Left ventricle myocardium inferior (tissue), 1 donor: Measurements from ENCODE around the gene CDYL2. TPM values are rescaled to one million over a fixed set of nuclear protein-coding genes. Genes with fewer than 3 reads are reported as not detected.
"Not testable (repeated sequence)": the region's sequence is repeated elsewhere in the genome, so short reads cannot be mapped to it uniquely, and the experiment has no call there.

Experiments used
- DNase-seq: peaks from one replicate; pipeline ENCODE4 v3.0.0-alpha.2; 2020
- H3K27ac ChIP-seq: fragments of 200-600 bp; replicated peaks from 2 replicates; pipeline ENCODE4 v1.8.0; 2021
- H3K27me3 ChIP-seq: fragments of 200-600 bp; 2 replicates; pipeline ENCODE4 v1.8.0; 2021; ENCODE audit warnings: low read depth
- H3K36me3 ChIP-seq: fragments of 200-600 bp; 2 replicates; pipeline ENCODE4 v1.8.0; 2021
- H3K4me1 ChIP-seq: fragments of 200-600 bp; 2 replicates; pipeline ENCODE4 v1.8.0; 2021
- H3K4me3 ChIP-seq: fragments of 200-600 bp; 2 replicates; pipeline ENCODE4 v1.8.0; 2021; ENCODE audit warnings: mild to moderate bottlenecking, moderate library complexity
- H3K9me3 ChIP-seq: fragments of 200-600 bp; replicated peaks from 2 replicates; pipeline ENCODE4 v1.8.0; 2021
- CTCF ChIP-seq: fragments of 200-600 bp; IDR thresholded peaks from 2 replicates; pipeline ENCODE4 v1.8.0; 2021; ENCODE audit warnings: antibody characterized with exemption, mild to moderate bottlenecking, borderline replicate concordance
- intact Hi-C: fragments of 100-400 bp; cut with micrococcal nuclease; formaldehyde crosslinking; loops from one replicate; pipeline ENCODE4 v1.11.0; 2022
- total RNA-seq: library from RNA; stranded (reverse); fragmentation: NEBNext Ultra II Directional; extraction: Animal tissue kit (Norgen Biotek cat#: 25700); gene quantifications from one replicate; pipeline ENCODE4 v1.2.1, GENCODE V29; 2021
- donor health status: DM: no; HTN: yes; CAD: no; lungs with severe emphysema.

Gene CDYL2
- total RNA-seq, 1 donor from 2014 or later, result 3.2 TPM

DNA sequence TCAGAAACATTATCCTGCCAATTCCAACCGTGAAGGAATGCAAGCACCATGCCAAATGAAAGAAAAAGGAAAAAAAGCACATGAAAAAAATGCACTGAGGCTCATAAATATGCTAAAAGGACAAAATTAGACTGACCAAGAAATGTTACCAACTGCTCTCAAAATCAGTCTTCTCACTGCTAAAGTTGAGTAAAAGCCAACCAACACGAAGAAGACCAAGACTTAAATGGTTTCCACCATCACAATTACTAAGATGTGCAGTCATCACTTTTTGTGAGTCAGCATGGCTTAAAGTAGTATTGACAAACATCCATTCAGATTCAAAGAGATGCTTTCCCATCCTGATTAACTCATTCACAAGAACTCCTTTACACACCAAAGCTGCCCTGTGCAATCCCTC lies 16.4 kb downstream of the CDYL2 start:
- no peak overlapping the region for H3K27ac ChIP-seq
- no peaks in the 10 kb centered on the region for H3K36me3 ChIP-seq
- H3K9me3 ChIP-seq, result peaks cover 40% of the 10 kb centered on the region
- DNase-seq, result no peak
- H3K4me3 ChIP-seq, result no peak overlapping the region
- H3K4me1 ChIP-seq, result peaks cover 5% of the 10 kb centered on the region
- intact Hi-C loops, result no loop called here
- no peak for TF ChIP-seq CTCF
- H3K27me3 ChIP-seq, result no peaks in the 10 kb centered on the region

DNA sequence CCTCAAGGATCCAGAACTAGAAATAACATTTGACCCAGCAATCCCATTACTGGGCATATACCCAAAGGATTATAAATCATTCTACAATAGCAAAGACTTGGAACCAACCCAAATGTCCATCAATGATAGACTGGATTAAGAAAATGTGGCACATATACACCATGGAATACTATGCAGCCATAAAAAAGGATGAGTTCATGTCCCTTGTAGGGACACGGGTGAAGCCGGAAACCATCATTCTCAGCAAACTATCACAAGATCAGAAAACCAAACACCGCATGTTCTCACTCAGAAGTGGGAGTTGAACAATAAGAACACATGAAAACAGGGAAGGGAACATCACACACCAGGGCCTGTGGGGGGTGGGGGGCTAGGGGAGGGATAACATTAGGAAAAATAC lies 17.8 kb downstream of the CDYL2 start:
- intact Hi-C loops, H3K27ac ChIP-seq, H3K27me3 ChIP-seq, H3K36me3 ChIP-seq, H3K4me3 ChIP-seq, DNase-seq, H3K4me1 ChIP-seq: not testable (repeated sequence)
- peaks cover 44% of the 10 kb centered on the region for H3K9me3 ChIP-seq

GRCh38 chr16:80784951-80785350 lies 19.4 kb downstream of the CDYL2 start:
- TF ChIP-seq CTCF, result no peak
- Histone ChIP-seq H3K36me3 (no peaks in the 10 kb centered on the region), H3K9me3 (peaks cover 59% of the 10 kb centered on the region), H3K4me3 (no peak overlapping the region), H3K4me1 (no peaks in the 10 kb centered on the region), H3K27me3 (no peaks in the 10 kb centered on the region), H3K27ac (no peak overlapping the region)
- intact Hi-C loops, result no loop called here
- no peak for DNase-seq

GRCh38 chr16:80778703-80779102 lies 25.7 kb downstream of the CDYL2 start:
- Histone ChIP-seq H3K27ac (no peak overlapping the region), H3K36me3 (no peaks in the 10 kb centered on the region), H3K4me3 (no peak overlapping the region), H3K27me3 (no peaks in the 10 kb centered on the region), H3K4me1 (no peaks in the 10 kb centered on the region), H3K9me3 (peaks cover 47% of the 10 kb centered on the region)
- TF ChIP-seq CTCF, result no peak
- intact Hi-C loops, result no loop called here
- DNase-seq, result no peak

DNA sequence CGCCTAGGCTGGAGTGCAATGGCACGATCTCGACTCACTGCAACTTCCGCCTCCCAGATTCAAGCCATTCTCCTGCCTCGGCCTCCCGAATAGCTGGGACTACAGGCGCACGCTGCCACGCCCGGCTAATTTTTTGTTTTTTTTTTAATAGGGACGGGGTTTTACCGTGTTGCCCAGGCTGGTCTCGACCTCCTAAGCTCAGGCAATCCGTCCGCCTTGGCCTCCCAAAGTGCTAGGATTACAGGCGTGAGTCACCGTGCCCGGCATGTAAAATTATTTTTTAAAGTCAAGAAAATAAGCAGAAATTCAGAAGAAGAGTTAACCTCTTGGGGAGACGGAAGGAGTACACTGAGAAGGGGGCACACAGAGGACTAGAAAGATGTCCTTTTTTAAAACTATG lies 27.5 kb downstream of the CDYL2 start:
- TF ChIP-seq CTCF, result no peak
- intact Hi-C loops, result no loop called here
- H3K36me3 ChIP-seq, result no peaks in the 10 kb centered on the region

DNA sequence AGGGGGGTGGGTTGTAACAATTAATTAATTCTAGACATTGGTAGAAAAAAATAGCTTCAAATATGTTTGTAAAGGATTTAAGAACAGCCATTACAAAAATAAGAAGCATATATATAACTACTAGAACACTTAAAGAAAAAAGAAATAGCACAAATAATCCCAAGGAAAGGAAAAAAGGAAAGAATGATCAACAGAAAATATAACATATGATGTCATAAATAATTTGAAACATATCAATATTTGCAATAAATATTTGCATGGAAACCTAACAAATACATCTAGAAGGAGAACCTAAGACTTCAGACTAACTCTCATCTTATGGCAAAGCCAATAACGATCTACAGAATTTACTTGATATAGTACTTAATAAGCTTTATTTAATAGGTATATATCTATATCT lies 28.9 kb downstream of the CDYL2 start:
- no peaks in the 10 kb centered on the region for H3K4me1 ChIP-seq
- no peak overlapping the region for H3K4me3 ChIP-seq
- no peak for DNase-seq
- H3K27ac ChIP-seq, result no peak overlapping the region
- H3K27me3 ChIP-seq, result no peaks in the 10 kb centered on the region
- peaks cover under 1% of the 10 kb centered on the region for H3K36me3 ChIP-seq
- intact Hi-C loops, result no loop called here
- H3K9me3 ChIP-seq, result peaks cover 46% of the 10 kb centered on the region
- TF ChIP-seq CTCF, result no peak

More for the DNA sequence above, 27.5 kb downstream of the CDYL2 start:
- H3K9me3 ChIP-seq, result peaks cover 46% of the 10 kb centered on the region
- H3K27ac ChIP-seq, result no peak overlapping the region
- H3K27me3 ChIP-seq, result no peaks in the 10 kb centered on the region
- H3K4me1 ChIP-seq, result no peaks in the 10 kb centered on the region
- no peak overlapping the region for H3K4me3 ChIP-seq
- no peak for DNase-seq
